B cell (primary cell): ENCODE results near the gene PSMG3. TPM values are rescaled to one million over a fixed set of nuclear protein-coding genes. Genes with fewer than 3 reads are reported as not detected.

Experiments
- ATAC-seq: fragments of 200-7000 bp; cut with Tn5 transposase; one replicate; pipeline ENCODE4 v1.10.0; 2021; ENCODE audit warnings: low read depth, mild to moderate bottlenecking, moderate number of reproducible peaks, moderate library complexity
- CTCF ChIA-PET: fragments of 350-600 bp; sonication (Branson Sonifier 250); formaldehyde crosslinking; loops from one replicate; lab custom pipeline; 2021; ENCODE audit warnings: antibody characterized with exemption, inconsistent platforms; lab: Charles Lee
- POLR2A ChIA-PET: fragments of 350-600 bp; sonication (Branson Sonifier 250); formaldehyde crosslinking; loops from one replicate; lab custom pipeline; 2021; ENCODE audit warnings: antibody characterized with exemption; lab: Charles Lee
- DNase-seq: peaks from one replicate; pipeline ENCODE4 v3.0.0; 2013
- H2AFZ ChIP-seq: 2 replicates; pipeline ENCODE4 v1.6.1; 2012; ENCODE audit warnings: mild to moderate bottlenecking, low read depth, low read length; ENCODE audit not compliant: insufficient read depth, poor library complexity, severe bottlenecking
- H3K27ac ChIP-seq, 2 donors: 1 replicate in 1 of 2; 2 replicates in 1 of 2; pipeline ENCODE4 v1.5.1; 2012 to 2013; ENCODE audit warnings: low read length in 2 of 2, mild to moderate bottlenecking in 2 of 2, moderate library complexity in 1 of 2
- H3K27me3 ChIP-seq, 4 experiments: fragments of 200-600 bp in 1 of 4; sonication (generic) in 1 of 4; replicated peaks in 1 of 4; 1 replicate in 2 of 4; 2 replicates in 2 of 4; pipeline versions ENCODE4 v1.6.1 to v1.7.0; 2013 to 2016; ENCODE audit warnings: low read length in 3 of 4, mild to moderate bottlenecking in 2 of 4, mixed read lengths in 1 of 4, moderate library complexity in 1 of 4; ENCODE audit not compliant: insufficient read depth in 4 of 4, control insufficient read depth in 3 of 4; ENCODE audit errors: control extremely low read depth in 1 of 4
- H3K36me3 ChIP-seq, 2 experiments: replicated peaks in 1 of 2; 1 replicate in 1 of 2; 2 replicates in 1 of 2; pipeline versions ENCODE4 v1.6.1 to v1.7.1; 2013; ENCODE audit warnings: low read length in 1 of 2; ENCODE audit not compliant: insufficient read depth in 2 of 2, control insufficient read depth in 1 of 2; ENCODE audit errors: control extremely low read depth in 1 of 2, extremely low read depth in 1 of 2
- H3K4me1 ChIP-seq, 2 donors: fragments of 200-600 bp in 1 of 2; sonication (generic) in 1 of 2; 1 replicate in 1 of 2; 2 replicates in 1 of 2; pipeline versions ENCODE4 v1.5.1 to v1.6.1; 2013 to 2017; ENCODE audit warnings: low read length in 2 of 2; ENCODE audit not compliant: control insufficient read depth in 2 of 2, insufficient read depth in 2 of 2
- H3K4me2 ChIP-seq: replicated peaks from 2 replicates; pipeline ENCODE3; 2012; ENCODE audit warnings: mild to moderate bottlenecking, low read depth, low read length; ENCODE audit not compliant: poor library complexity, severe bottlenecking
- H3K4me3 ChIP-seq, 5 experiments: fragments of 200-600 bp in 1 of 5; sonication (generic) in 1 of 5; 1 replicate in 3 of 5; 2 replicates in 2 of 5; pipeline versions ENCODE4 v1.5.1 to v1.7.0; 2011 to 2016; ENCODE audit warnings: low read length in 4 of 5, mild to moderate bottlenecking in 4 of 5, low read depth in 2 of 5, control low read depth in 1 of 5, moderate library complexity in 1 of 5; ENCODE audit not compliant: insufficient read depth in 1 of 5; ENCODE audit errors: control extremely low read depth in 1 of 5, extremely low read depth in 1 of 5
- H3K79me2 ChIP-seq: fragments of 200-600 bp; sonication (generic); one replicate; pipeline ENCODE4 v1.6.0; 2016; ENCODE audit warnings: low read length; ENCODE audit not compliant: control insufficient read depth, insufficient read depth
- H3K9ac ChIP-seq: fragments of 200-600 bp; sonication (generic); 2 replicates; pipeline ENCODE4 v1.6.1; 2017; ENCODE audit warnings: mild to moderate bottlenecking, low read length, moderate library complexity
- H3K9me3 ChIP-seq, 3 donors: one replicate each; pipeline versions ENCODE4 v1.6.1 to v1.7.1; 2013; ENCODE audit warnings: low read length in 2 of 3; ENCODE audit not compliant: control insufficient read depth in 2 of 3, insufficient read depth in 1 of 3; ENCODE audit errors: control extremely low read depth in 1 of 3
- H4K20me1 ChIP-seq: 2 replicates; pipeline ENCODE4 v1.6.0; 2012; ENCODE audit warnings: mild to moderate bottlenecking, low read length; ENCODE audit not compliant: insufficient read depth, control insufficient read depth, poor library complexity, severe bottlenecking
- H3K27ac Mint-ChIP-seq: one replicate; pipeline ENCODE4 v1.8.0; 2021; ENCODE audit warnings: mixed read lengths
- H3K27me3 Mint-ChIP-seq: one replicate; pipeline ENCODE4 v1.8.0; 2021; ENCODE audit warnings: mixed read lengths
- H3K4me1 Mint-ChIP-seq: one replicate; pipeline ENCODE4 v1.8.0; 2021; ENCODE audit warnings: mixed read lengths
- H3K4me3 Mint-ChIP-seq: one replicate; pipeline ENCODE4 v1.8.0; 2021; ENCODE audit warnings: mixed read lengths
- H3K9me3 Mint-ChIP-seq: one replicate; pipeline ENCODE4 v1.8.0; 2022; ENCODE audit warnings: mixed read lengths; ENCODE audit not compliant: insufficient read depth
- CTCF ChIP-seq: fragments of 200-600 bp; IDR thresholded peaks from one replicate; pipeline ENCODE4 v1.8.0; 2022; ENCODE audit warnings: antibody characterized with exemption, mild to moderate bottlenecking
- EZH2 ChIP-seq: IDR thresholded peaks from 2 replicates; pipeline ENCODE4 v1.6.1; 2012; ENCODE audit warnings: borderline replicate concordance, low read depth, mild to moderate bottlenecking, moderate library complexity, low read length; ENCODE audit not compliant: insufficient read depth, poor library complexity, severe bottlenecking
- WGBS: methylation state at CpG from one replicate; pipeline ENCODE4 v1.1.5; 2013; ENCODE audit warnings: missing lambda C conversion rate; ENCODE audit not compliant: insufficient coverage; 5-methylcytosine and 5-hydroxymethylcytosine counted together
- intact Hi-C: fragments of 100-400 bp; cut with micrococcal nuclease; formaldehyde crosslinking; loops from one replicate; pipeline ENCODE4 v1.10.0; 2022
- polyA plus RNA-seq: library from polyadenylated mRNA; depleted of rRNA; stranded (reverse); fragments of >200 nt; gene quantifications from 2 replicates; pipeline ENCODE4 v1.2.3, GENCODE V29; 2012
- total RNA-seq, 2 donors: library from RNA; stranded (reverse); fragments of 120-200 nt in 1 of 2; gene quantifications; 1 replicate in 1 of 2; 2 replicates in 1 of 2; pipeline versions ENCODE4 v1.2.3 to v1.2.4, GENCODE V29; 2013 to 2022

PSMG3 gene
- total and polyA plus RNA-seq, 2 donors (not counting 1 experiment from before 2014, with no cell fraction given) = 27.4 to 75.7 TPM

- ATAC-seq = no peak
- no peaks in the 10 kb centered on the region for H3K4me1 ChIP-seq
- TF ChIP-seq EZH2 (no peak), CTCF (no peak)
- H4K20me1 ChIP-seq = no peaks in the 10 kb centered on the region
- no peak overlapping the region for H3K4me2 ChIP-seq
- no peak overlapping the region for H3K9ac ChIP-seq
- no peak overlapping the region for H2AFZ ChIP-seq
- CTCF ChIA-PET = no interaction called here
- Mint-ChIP-seq H3K27me3 (peaks cover 22% of the 10 kb centered on the region), H3K4me1 (no peaks in the 10 kb centered on the region), H3K9me3 (no peaks in the 10 kb centered on the region), H3K4me3 (no peak overlapping the region), H3K27ac (no peak overlapping the region)
- no peaks in the 10 kb centered on the region for H3K79me2 ChIP-seq
- no peak overlapping the region for H3K4me3 ChIP-seq
- intact Hi-C loops = no loop called here
- no peaks in the 10 kb centered on the region for H3K36me3 ChIP-seq
- peaks cover 0 to 3% (median 0%) of the 10 kb centered on the region in 3 donors for H3K9me3 ChIP-seq
- DNase-seq = no peak
- peaks cover 0 to 4% (median 0%) of the 10 kb centered on the region in 4 experiments for H3K27me3 ChIP-seq
- POLR2A ChIA-PET = no interaction called here
- H3K27ac ChIP-seq = no peak overlapping the region
- 94% methylated on average over 22 of the region's 26 CpGs for WGBS
Observed at GRCh38 chr7:1610678-1611302, 41.0 kb upstream of the PSMG3 start.

GRCh38 chr7:1610013-1610677, 40.3 kb upstream of the PSMG3 start:
- ATAC-seq = no peak
- no peak overlapping the region for H3K4me3 Mint-ChIP-seq
- CTCF ChIA-PET = interaction anchor here (0.6 kb wide), 1 partner anchor 39 kb away, joined by 3 read pairs; no protein-coding TSS in a partner anchor

More at GRCh38 chr7:1610013-1610677, 40.3 kb upstream of the PSMG3 start:
- Histone ChIP-seq H2AFZ (no peak overlapping the region), H3K27me3 (peaks cover 0 to 4% (median 0%) of the 10 kb centered on the region in 4 experiments), H4K20me1 (no peaks in the 10 kb centered on the region), H3K9me3 (peaks cover 0 to 3% (median 0%) of the 10 kb centered on the region in 3 donors), H3K9ac (no peak overlapping the region), H3K4me3 (no peak overlapping the region), H3K27ac (no peak overlapping the region), H3K79me2 (no peaks in the 10 kb centered on the region), H3K36me3 (no peaks in the 10 kb centered on the region), H3K4me2 (no peak overlapping the region), H3K4me1 (no peaks in the 10 kb centered on the region)
- intact Hi-C loops = no loop called here
- peaks cover 22% of the 10 kb centered on the region for H3K27me3 Mint-ChIP-seq
- POLR2A ChIA-PET = no interaction called here
- no peak overlapping the region for H3K27ac Mint-ChIP-seq
- TF ChIP-seq CTCF (no peak), EZH2 (no peak)
- no peaks in the 10 kb centered on the region for H3K4me1 Mint-ChIP-seq
- 89% methylated on average over 19 of the region's 24 CpGs for WGBS
- no peak for DNase-seq
- no peaks in the 10 kb centered on the region for H3K9me3 Mint-ChIP-seq
